ENCODE data around the gene KLB.

GRCh38 chr4:39435659-39436563, 29.2 kb downstream of the KLB start:
- TF ChIP-seq EZH2 (IDR thresholded peaks at IDR 0.05; ENCODE audit: borderline replicate concordance, insufficient read depth, low read length, poor library complexity, severe bottlenecking) (no peak), EP300 (conservative IDR thresholded peaks at IDR 0.05; ENCODE audit: poor library complexity, severe bottlenecking) (no peak), CTCF (IDR thresholded peaks at IDR 0.05; ENCODE audit: poor library complexity, severe bottlenecking) (no peak), SMC3 (conservative IDR thresholded peaks at IDR 0.05; ENCODE audit: poor library complexity) (no peak), POLR2AphosphoS5 (IDR thresholded peaks at IDR 0.05) (no peak), RAD21 (conservative IDR thresholded peaks at IDR 0.05) (no peak)
- TF ChIP-seq, protein P1, sequence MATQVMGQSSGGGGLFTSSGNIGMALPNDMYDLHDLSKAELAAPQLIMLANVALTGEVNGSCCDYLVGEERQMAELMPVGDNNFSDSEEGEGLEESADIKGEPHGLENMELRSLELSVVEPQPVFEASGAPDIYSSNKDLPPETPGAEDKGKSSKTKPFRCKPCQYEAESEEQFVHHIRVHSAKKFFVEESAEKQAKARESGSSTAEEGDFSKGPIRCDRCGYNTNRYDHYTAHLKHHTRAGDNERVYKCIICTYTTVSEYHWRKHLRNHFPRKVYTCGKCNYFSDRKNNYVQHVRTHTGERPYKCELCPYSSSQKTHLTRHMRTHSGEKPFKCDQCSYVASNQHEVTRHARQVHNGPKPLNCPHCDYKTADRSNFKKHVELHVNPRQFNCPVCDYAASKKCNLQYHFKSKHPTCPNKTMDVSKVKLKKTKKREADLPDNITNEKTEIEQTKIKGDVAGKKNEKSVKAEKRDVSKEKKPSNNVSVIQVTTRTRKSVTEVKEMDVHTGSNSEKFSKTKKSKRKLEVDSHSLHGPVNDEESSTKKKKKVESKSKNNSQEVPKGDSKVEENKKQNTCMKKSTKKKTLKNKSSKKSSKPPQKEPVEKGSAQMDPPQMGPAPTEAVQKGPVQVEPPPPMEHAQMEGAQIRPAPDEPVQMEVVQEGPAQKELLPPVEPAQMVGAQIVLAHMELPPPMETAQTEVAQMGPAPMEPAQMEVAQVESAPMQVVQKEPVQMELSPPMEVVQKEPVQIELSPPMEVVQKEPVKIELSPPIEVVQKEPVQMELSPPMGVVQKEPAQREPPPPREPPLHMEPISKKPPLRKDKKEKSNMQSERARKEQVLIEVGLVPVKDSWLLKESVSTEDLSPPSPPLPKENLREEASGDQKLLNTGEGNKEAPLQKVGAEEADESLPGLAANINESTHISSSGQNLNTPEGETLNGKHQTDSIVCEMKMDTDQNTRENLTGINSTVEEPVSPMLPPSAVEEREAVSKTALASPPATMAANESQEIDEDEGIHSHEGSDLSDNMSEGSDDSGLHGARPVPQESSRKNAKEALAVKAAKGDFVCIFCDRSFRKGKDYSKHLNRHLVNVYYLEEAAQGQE (IDR thresholded peaks at IDR 0.05; ENCODE audit: borderline replicate concordance), result no peak
